Adrenal gland (tissue), 12 donors: ENCODE results near the gene DYRK3. TPM values are rescaled to one million over a fixed set of nuclear protein-coding genes. Genes with fewer than 3 reads are reported as not detected.

Source experiments
- DNase-seq, 7 donors: peaks; one replicate each; pipeline ENCODE4 v3.0.0-alpha.2; 2019 to 2020
- H3K27ac ChIP-seq, 5 donors: fragments of 200-600 bp; sonication (generic) in 4 of 5; 1 replicate in 3 of 5; 2 replicates in 2 of 5; pipeline versions ENCODE4 v1.5.1 to v1.8.0; 2016 to 2020; ENCODE audit warnings: mild to moderate bottlenecking in 1 of 5
- H3K27me3 ChIP-seq: fragments of 200-600 bp; 2 replicates; pipeline ENCODE4 v1.8.0; 2021
- H3K36me3 ChIP-seq, 2 donors: fragments of 200-600 bp; replicated peaks in 1 of 2; 1 replicate in 1 of 2; 2 replicates in 1 of 2; pipeline versions ENCODE4 v1.5.1 to v1.8.0; 2018 to 2022
- H3K4me1 ChIP-seq, 2 donors: fragments of 200-600 bp; replicated peaks in 1 of 2; 1 replicate in 1 of 2; 2 replicates in 1 of 2; pipeline versions ENCODE4 v1.5.1 to v1.8.0; 2018 to 2021
- H3K4me3 ChIP-seq, 4 donors: fragments of 200-600 bp; sonication (generic) in 3 of 4; one replicate each; pipeline ENCODE4 v1.5.1; 2016 to 2018
- H3K9me3 ChIP-seq, 3 donors: fragments of 200-600 bp; sonication (generic) in 1 of 3; replicated peaks in 1 of 3; 1 replicate in 2 of 3; 2 replicates in 1 of 3; pipeline versions ENCODE4 v1.5.1 to v1.8.0; 2016 to 2021
- POLR2A ChIP-seq, 2 donors: fragments of 450-650 bp; IDR thresholded peaks; one replicate each; pipeline ENCODE4 v1.6.1; 2017; ENCODE audit warnings: antibody characterized with exemption in 2 of 2, mild to moderate bottlenecking in 2 of 2, moderate library complexity in 1 of 2
- WGBS, 4 donors: extraction: QIAGEN DNeasy Blood & Tissue Kit in 2 of 4; methylation state at CpG; one replicate each; pipeline versions ENCODE4 v1.1.5 to v1.1.7; 2013 to 2017; 5-methylcytosine and 5-hydroxymethylcytosine counted together
- intact Hi-C, 2 donors: fragments of 100-400 bp; cut with DNase I; formaldehyde crosslinking; loops; one replicate each; pipeline versions ENCODE4 v1.14.1 to v1.15.0; 2022 to 2023
- polyA plus RNA-seq, 3 donors: library from polyadenylated mRNA; stranded (reverse); fragments of 200-250 nt in 2 of 3; fragments of 350-450 nt in 1 of 3; fragmentation: Illumina TruSeq in 1 of 3; extraction: RNeasy Lipid Tissue Mini Kit (QIAGEN cat#74804) in 1 of 3; gene quantifications; one replicate each; pipeline ENCODE4 v1.2.3, GENCODE V29; 2013 to 2014
- total RNA-seq, 9 donors: library from RNA; depleted of rRNA in 4 of 9; stranded (reverse); fragments of >200 nt in 4 of 9; fragments of 120-200 nt in 1 of 9; fragmentation: NEBNext Ultra II Directional in 1 of 9; extraction: Animal tissue kit (Norgen Biotek cat#: 25700) in 1 of 9; gene quantifications; one replicate each; pipeline versions ENCODE4 v1.1.0 to v1.2.4, GENCODE V29; 2013 to 2023
- TF ChIP-seq, protein P1 (sequence below), 6 experiments: fragments of 450-650 bp in 4 of 6; fragments of 200-600 bp in 2 of 6; sonication (generic) in 1 of 6; IDR thresholded peaks; 1 replicate in 5 of 6; 2 replicates in 1 of 6; pipeline versions ENCODE4 v1.5.1 to v1.8.0; 2016 to 2021; ENCODE audit warnings: antibody characterized with exemption in 6 of 6, mild to moderate bottlenecking in 2 of 6, moderate library complexity in 1 of 6
- donor health status: healthy with polysubstance abuse.
- donor health status: Bipolar disorder and iron deficiency.
- donor health status: DM: yes; HTN: yes; CAD: no.
- donor health status: DM: no; HTN: no; CAD: no.
- donor health status: DM: no; HTN: no; CAD: no.
- donor health status: DM: yes; HTN: yes; CAD: no.

The DYRK3 gene
- total and polyA plus RNA-seq, 12 donors: 2.9 to 6.6 (median 5.2) TPM

DNA sequence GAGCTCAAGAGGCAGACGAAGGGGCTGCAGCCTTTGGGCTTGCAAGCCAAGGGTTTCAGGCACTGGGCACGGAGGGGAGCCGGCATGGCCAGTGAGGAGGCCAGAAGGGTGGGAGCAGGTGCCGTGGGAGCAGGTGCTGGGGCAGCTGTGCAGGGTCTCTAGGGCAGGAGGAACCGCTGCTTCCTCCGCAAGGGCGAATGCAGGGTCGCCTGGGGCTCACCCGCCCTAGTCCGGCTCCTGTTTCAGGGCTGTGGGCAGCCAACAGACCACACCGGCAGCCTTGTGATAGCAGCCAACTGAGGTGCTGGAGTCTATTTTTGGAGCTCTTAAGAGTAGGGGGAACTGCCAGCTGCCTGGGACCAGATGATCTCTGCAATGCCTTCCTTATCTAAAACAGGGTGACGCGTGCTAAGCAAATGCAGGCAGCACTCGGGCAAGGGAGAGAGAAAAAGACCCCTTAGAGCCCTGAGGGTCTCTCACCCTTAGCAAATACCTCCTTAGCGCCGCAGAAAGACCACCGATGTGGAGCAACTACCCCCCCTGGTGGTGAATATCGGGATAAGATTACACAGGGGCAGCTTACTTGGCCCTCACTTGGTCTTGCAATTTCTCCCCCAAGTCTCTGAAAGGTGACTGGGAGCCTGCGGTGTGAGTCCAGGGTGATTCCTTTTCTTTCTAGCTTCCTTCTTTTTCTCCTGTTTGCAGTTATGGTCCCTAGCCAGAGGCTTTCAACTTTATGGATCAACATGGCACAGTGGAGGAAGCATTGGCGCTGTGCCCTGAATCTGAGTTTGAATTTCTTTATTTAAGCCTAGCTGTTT, 28.7 kb downstream of the DYRK3 start:
- intact Hi-C loops: loop anchor here (2.0 to 10.0 kb wide), 2 partner anchors 29 to 179 kb away; partner anchors contain the start of gene DYRK3 (in 1 of the 2)
- peaks cover 0 to 11% of the 10 kb centered on the region in 2 donors for H3K4me1 ChIP-seq

DNA sequence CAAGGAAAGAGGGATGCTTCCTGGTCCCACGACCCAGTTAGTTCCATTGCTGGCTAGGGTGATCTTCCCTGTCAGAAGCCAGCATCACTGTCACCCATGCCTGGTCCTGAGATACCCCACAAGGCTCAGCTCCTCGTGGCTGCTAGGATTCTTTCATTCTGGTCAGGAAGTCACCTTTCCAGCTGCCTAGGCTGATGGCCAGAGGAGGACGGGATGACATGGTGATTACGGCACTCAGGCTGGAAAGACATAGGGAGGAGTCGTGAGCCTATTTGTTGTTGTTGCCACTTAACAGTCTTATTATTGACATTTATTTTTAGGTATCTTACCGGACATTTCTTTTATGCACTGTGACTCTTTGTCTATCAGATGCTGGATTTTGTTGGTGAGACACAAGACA, 29.4 kb downstream of the DYRK3 start:
- TF ChIP-seq, protein P1, sequence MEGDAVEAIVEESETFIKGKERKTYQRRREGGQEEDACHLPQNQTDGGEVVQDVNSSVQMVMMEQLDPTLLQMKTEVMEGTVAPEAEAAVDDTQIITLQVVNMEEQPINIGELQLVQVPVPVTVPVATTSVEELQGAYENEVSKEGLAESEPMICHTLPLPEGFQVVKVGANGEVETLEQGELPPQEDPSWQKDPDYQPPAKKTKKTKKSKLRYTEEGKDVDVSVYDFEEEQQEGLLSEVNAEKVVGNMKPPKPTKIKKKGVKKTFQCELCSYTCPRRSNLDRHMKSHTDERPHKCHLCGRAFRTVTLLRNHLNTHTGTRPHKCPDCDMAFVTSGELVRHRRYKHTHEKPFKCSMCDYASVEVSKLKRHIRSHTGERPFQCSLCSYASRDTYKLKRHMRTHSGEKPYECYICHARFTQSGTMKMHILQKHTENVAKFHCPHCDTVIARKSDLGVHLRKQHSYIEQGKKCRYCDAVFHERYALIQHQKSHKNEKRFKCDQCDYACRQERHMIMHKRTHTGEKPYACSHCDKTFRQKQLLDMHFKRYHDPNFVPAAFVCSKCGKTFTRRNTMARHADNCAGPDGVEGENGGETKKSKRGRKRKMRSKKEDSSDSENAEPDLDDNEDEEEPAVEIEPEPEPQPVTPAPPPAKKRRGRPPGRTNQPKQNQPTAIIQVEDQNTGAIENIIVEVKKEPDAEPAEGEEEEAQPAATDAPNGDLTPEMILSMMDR (IDR thresholded peaks at IDR 0.05): no peak
- TF ChIP-seq POLR2A (IDR thresholded peaks at IDR 0.05): no peak
- H3K27me3 ChIP-seq: no peaks in the 10 kb centered on the region
- peaks cover 0 to 11% of the 10 kb centered on the region in 2 donors for H3K4me1 ChIP-seq
- no peaks in the 10 kb centered on the region for H3K9me3 ChIP-seq
- DNase-seq: peak in 1 of 7 donors; percentile 39
- intact Hi-C loops: loop anchor here (2.0 to 10.0 kb wide), 2 partner anchors 30 to 180 kb away; partner anchors contain the start of gene DYRK3 (in 1 of the 2)
- no peak overlapping the region for H3K27ac ChIP-seq
- H3K4me3 ChIP-seq: no peak overlapping the region
- WGBS, 4 donors: 54 to 66% (median 61%) methylated on average over 6 of the region's 6 CpGs
- no peaks in the 10 kb centered on the region for H3K36me3 ChIP-seq

More for the DNA sequence above, 28.7 kb downstream of the DYRK3 start:
- Histone ChIP-seq H3K4me3 (no peak overlapping the region), H3K36me3 (no peaks in the 10 kb centered on the region), H3K27me3 (no peaks in the 10 kb centered on the region), H3K9me3 (no peaks in the 10 kb centered on the region), H3K27ac (no peak overlapping the region)
- TF ChIP-seq, protein P1 (IDR thresholded peaks at IDR 0.05): peak; percentile 80 to 92 (median 88)
- no peak for TF ChIP-seq POLR2A (IDR thresholded peaks at IDR 0.05)
- DNase-seq: peak; percentile 47 to 79 (median 71)
- 9 to 16% (median 10%) methylated on average over 8 to 20 of the region's 20 CpGs for WGBS, 4 donors

DNA sequence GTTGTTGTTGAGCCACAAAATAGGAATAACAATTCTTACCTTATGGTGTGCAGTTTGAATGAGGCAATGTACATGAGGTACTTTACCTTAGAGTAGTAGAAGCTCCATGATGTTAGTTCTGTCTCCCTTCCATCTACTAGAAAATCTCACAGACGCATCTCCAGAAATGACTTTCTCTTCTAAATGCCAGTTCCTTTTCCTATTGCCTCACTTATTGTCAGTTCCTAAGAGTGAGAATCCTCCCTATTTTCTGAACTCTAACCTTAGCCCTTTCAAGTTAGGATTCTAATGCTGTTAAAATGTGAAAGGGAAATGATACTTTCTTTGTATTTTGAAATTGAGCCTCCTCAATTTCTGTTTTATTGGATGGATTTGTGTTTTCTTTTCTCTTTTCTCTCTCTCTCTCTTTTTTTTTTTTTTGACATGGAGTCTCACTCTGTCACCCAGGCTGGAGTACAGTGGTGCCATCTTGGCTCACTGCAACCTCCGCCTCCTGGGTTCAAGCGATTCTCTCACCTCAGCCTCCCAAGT, 30.8 kb downstream of the DYRK3 start:
- H3K27me3 ChIP-seq: no peaks in the 10 kb centered on the region
- peaks cover 0 to 11% of the 10 kb centered on the region in 2 donors for H3K4me1 ChIP-seq
- no peaks in the 10 kb centered on the region for H3K9me3 ChIP-seq
- H3K4me3 ChIP-seq: no peak overlapping the region
- WGBS, 4 donors: 83 to 92% (median 86%) methylated on average over 3 of the region's 3 CpGs
- no peak for DNase-seq
- TF ChIP-seq, protein P1 (IDR thresholded peaks at IDR 0.05): no peak
- TF ChIP-seq POLR2A (IDR thresholded peaks at IDR 0.05): no peak
- intact Hi-C loops: loop anchor here (10.0 kb wide), 1 partner anchor 181 kb away; no protein-coding TSS in a partner anchor
- no peaks in the 10 kb centered on the region for H3K36me3 ChIP-seq
- H3K27ac ChIP-seq: no peak overlapping the region

DNA sequence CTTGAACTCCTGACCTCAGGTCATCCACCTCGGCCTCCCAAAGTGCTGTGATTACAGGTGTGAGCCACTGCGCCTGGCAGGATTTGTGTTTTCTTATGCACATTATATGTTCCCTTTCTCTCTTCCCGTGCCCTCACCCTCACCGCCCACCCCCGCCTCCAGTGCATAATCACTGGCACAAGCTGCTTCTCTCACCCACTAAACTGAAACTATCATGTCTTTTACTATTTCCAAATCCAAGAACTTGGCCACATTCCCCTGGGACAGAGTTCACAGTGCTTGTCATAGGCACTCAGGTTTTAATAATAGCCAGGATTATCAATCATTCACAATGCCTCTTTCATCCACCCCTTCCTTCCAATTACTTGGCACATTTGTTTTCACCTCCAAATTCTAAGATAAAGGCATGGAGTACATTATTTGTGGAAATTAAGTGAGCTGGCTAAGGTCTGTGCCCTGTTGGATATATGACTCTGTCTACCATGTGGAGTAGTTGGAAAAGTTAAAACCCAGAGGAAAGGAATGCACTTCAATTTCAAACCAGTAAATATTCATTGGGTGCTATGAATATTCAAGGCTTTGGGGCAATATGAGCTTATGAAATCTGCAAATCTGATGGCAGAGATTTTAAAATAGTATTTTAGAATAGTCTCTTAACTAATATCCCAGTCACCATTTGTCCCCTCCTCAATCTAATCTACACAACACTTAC, 31.8 kb downstream of the DYRK3 start:
- Histone ChIP-seq H3K36me3 (no peaks in the 10 kb centered on the region), H3K27me3 (no peaks in the 10 kb centered on the region), H3K4me1 (peaks cover 2 to 17% of the 10 kb centered on the region in 2 donors), H3K9me3 (no peaks in the 10 kb centered on the region), H3K4me3 (no peak overlapping the region), H3K27ac (no peak overlapping the region)
- WGBS, 4 donors: 77 to 81% (median 79%) methylated on average over 5 of the region's 5 CpGs
- intact Hi-C loops: loop anchor here (10.0 kb wide), 1 partner anchor 182 kb away; no protein-coding TSS in a partner anchor
- TF ChIP-seq, protein P1 (IDR thresholded peaks at IDR 0.05): no peak
- no peak for TF ChIP-seq POLR2A (IDR thresholded peaks at IDR 0.05)
- no peak for DNase-seq
